Astrocyte (in vitro differentiated cells and primary cell): ENCODE measurements around the gene CCSER1.

ENCODE experiments used
- CTCF ChIP-seq: IDR thresholded peaks from 2 replicates; pipeline ENCODE4 v1.5.1; 2011; ENCODE audit warnings: low read depth, mild to moderate bottlenecking, inconsistent platforms, low read length, moderate library complexity; ENCODE audit not compliant: insufficient read depth
- EZH2 ChIP-seq: IDR thresholded peaks from 2 replicates; pipeline ENCODE4 v1.6.1; 2012; ENCODE audit warnings: mild to moderate bottlenecking, low read length, inconsistent platforms; ENCODE audit not compliant: insufficient read depth

GRCh38 chr4:90476019-90476418 lies 348.8 kb downstream of the CCSER1 start:
- TF ChIP-seq CTCF (no peak), EZH2 (no peak)
